ENCODE measurements around the gene CHDH.

Gene CHDH

GRCh38 chr3:53823026-53823955 lies 22.9 kb downstream of the CHDH start:
- no peak for DNase-seq

- DNase-seq = no peak
These were observed 23.9 kb downstream of the CHDH start for GRCh38 chr3:53822331-53822741.

GRCh38 chr3:53821631-53822121 lies 24.5 kb downstream of the CHDH start:
- no peak for DNase-seq

GRCh38 chr3:53820756-53821580 lies 25.3 kb downstream of the CHDH start:
- no peak for DNase-seq

GRCh38 chr3:53820084-53820483 lies 26.1 kb downstream of the CHDH start:
- no peak for DNase-seq

GRCh38 chr3:53819163-53819868 lies 26.9 kb downstream of the CHDH start:
- no peak for DNase-seq

GRCh38 chr3:53818221-53819162 lies 27.7 kb downstream of the CHDH start:
- DNase-seq = no peak

- no peak for DNase-seq
These were observed 28.4 kb downstream of the CHDH start for GRCh38 chr3:53817809-53818208.

- DNase-seq = no peak
These were observed 29.0 kb downstream of the CHDH start for GRCh38 chr3:53817211-53817610.

- DNase-seq = no peak
These were observed 29.8 kb downstream of the CHDH start for GRCh38 chr3:53816425-53816824.

- no peak for DNase-seq
These were observed 30.6 kb downstream of the CHDH start for GRCh38 chr3:53815651-53816050.

- no peak for DNase-seq
These were observed 31.2 kb downstream of the CHDH start for GRCh38 chr3:53815067-53815466.

GRCh38 chr3:53813876-53814275 lies 32.3 kb downstream of the CHDH start:
- DNase-seq = no peak

GRCh38 chr3:53813229-53813628 lies 33.0 kb downstream of the CHDH start:
- DNase-seq = no peak

- no peak for DNase-seq
These were observed 33.8 kb downstream of the CHDH start for GRCh38 chr3:53812434-53812833.

- no peak for DNase-seq
These were observed 34.9 kb downstream of the CHDH start for GRCh38 chr3:53811143-53811927.

GRCh38 chr3:53809764-53810400 lies 36.3 kb downstream of the CHDH start:
- no peak for DNase-seq

- no peak for DNase-seq
These were observed 37.0 kb downstream of the CHDH start for GRCh38 chr3:53809267-53809666.

- no peak for DNase-seq
These were observed 37.7 kb downstream of the CHDH start for GRCh38 chr3:53808496-53808895.

- no peak for DNase-seq
These were observed 39.0 kb downstream of the CHDH start for GRCh38 chr3:53807117-53807810.

Data from CD4-positive, alpha-beta T cell treated with Interferon gamma for 1 hour (primary cell).